Measurements from ENCODE around the gene CBX5. TPM values are rescaled to one million over a fixed set of nuclear protein-coding genes. Genes with fewer than 3 reads are reported as not detected.

CBX5 gene
- total and polyA plus RNA-seq, 10 of the 15 experiments (the other 5 are each of a cell fraction or from before 2014, with no cell fraction given): 46.7 to 138 (median 74.6) TPM

DNA sequence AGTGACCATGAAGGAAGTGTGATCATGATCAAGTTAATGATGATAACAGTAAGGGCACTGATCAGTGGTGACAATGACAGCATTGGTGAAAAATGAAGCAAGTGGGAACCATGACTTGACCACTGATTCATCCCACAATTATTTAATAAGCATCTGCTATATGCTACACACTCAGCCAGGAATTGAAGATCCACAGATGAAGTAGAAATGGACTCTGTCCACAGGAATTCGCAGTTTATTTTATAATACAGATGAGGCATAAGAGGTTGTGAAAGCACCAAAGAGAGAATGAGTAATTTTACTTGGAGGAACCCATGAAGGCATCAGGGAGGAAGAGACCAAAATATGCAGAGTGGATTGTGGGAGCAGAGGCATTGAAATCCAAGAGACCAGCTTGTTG lies 57.3 kb downstream of the CBX5 start (continued):
- TF ChIP-seq RFX5 (IDR thresholded peaks at IDR 0.05; ENCODE audit: low read depth, low read length) (no peak), NR2C2 (IDR thresholded peaks at IDR 0.05; ENCODE audit: borderline replicate concordance, control insufficient read depth, insufficient read length, low read depth) (no peak), SREBF2 (IDR thresholded peaks at IDR 0.05; ENCODE audit: low read length) (no peak), SIX5 (IDR thresholded peaks at IDR 0.05; ENCODE audit: low read depth, low read length, severe bottlenecking) (no peak)
- TF ChIP-seq, protein P1, sequence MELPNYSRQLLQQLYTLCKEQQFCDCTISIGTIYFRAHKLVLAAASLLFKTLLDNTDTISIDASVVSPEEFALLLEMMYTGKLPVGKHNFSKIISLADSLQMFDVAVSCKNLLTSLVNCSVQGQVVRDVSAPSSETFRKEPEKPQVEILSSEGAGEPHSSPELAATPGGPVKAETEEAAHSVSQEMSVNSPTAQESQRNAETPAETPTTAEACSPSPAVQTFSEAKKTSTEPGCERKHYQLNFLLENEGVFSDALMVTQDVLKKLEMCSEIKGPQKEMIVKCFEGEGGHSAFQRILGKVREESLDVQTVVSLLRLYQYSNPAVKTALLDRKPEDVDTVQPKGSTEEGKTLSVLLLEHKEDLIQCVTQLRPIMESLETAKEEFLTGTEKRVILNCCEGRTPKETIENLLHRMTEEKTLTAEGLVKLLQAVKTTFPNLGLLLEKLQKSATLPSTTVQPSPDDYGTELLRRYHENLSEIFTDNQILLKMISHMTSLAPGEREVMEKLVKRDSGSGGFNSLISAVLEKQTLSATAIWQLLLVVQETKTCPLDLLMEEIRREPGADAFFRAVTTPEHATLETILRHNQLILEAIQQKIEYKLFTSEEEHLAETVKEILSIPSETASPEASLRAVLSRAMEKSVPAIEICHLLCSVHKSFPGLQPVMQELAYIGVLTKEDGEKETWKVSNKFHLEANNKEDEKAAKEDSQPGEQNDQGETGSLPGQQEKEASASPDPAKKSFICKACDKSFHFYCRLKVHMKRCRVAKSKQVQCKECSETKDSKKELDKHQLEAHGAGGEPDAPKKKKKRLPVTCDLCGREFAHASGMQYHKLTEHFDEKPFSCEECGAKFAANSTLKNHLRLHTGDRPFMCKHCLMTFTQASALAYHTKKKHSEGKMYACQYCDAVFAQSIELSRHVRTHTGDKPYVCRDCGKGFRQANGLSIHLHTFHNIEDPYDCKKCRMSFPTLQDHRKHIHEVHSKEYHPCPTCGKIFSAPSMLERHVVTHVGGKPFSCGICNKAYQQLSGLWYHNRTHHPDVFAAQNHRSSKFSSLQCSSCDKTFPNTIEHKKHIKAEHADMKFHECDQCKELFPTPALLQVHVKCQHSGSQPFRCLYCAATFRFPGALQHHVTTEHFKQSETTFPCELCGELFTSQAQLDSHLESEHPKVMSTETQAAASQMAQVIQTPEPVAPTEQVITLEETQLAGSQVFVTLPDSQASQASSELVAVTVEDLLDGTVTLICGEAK (IDR thresholded peaks at IDR 0.05; ENCODE audit: borderline replicate concordance): no peak

DNA sequence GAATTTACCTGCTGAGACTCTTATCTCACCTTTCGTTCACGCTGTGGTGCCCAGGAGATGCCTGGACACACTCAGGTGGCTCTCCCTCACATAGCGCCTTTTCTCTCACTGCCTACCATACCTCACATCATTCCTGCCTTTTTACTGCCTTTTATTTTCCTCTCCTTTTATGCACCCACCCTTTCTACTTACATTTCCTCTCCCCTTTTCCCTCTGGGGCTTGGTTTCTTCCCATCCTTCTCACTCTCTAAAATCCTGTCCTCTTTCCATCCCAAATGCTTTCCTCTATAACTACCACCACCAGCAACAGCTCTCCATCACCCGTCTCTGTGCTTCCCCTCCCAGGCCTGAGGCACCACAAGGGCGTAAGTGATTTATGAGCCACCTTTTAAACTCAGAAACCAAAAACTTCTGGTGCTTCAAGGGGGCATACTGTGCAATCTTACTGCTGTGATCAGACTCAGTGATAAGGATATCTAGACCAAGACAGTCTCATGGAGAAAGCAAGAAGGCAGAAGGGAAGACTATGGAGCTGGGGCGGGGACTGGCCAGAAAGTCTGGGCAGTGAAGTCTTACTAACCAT lies 58.4 kb downstream of the CBX5 start:
- SMC1A ChIA-PET (ENCODE audit: uncharacterized antibody, unreplicated experiment): interaction anchor here (0.7 to 3.3 kb wide), 9 partner anchors 8 to 158 kb away, joined by 3 to 12 read pairs (median 7); no protein-coding TSS in a partner anchor
- CTCF ChIA-PET: interaction anchor here (0.6 to 5.5 kb wide), 21 partner anchors 14 to 252 kb away, joined by 3 to 83 read pairs (median 4); partner anchors contain the start of genes GTSF1 and HOXC4

More for the DNA sequence above, 58.4 kb downstream of the CBX5 start:
- Histone ChIP-seq H3K79me2 (ENCODE audit: control insufficient read depth, insufficient read depth, low read length) (no peaks in the 10 kb centered on the region), H3K36me3 (ENCODE audit: control insufficient read depth in 2 of 2, insufficient read depth in 2 of 2, low read length in 1 of 2) (no peaks in the 10 kb centered on the region), H3K27me3 (replicated peaks in 1 of 2; ENCODE audit: control insufficient read depth in 2 of 2, insufficient read depth in 2 of 2, low read length in 1 of 2) (peaks cover 0 to 1% of the 10 kb centered on the region in 2 experiments; a peak in 1 of 4 replicates), H3K27ac (ENCODE audit: control insufficient read depth, insufficient read depth) (no peak overlapping the region), H3K9me3 (replicated peaks; ENCODE audit: control insufficient read depth, insufficient read depth, low read length) (no peaks in the 10 kb centered on the region), H2AFZ (ENCODE audit: control insufficient read depth, low read depth, low read length) (no peak overlapping the region), H3K4me1 (ENCODE audit: control insufficient read depth, insufficient read depth, low read length) (peaks cover 16% of the 10 kb centered on the region), H3K4me2 (ENCODE audit: control insufficient read depth, insufficient read depth) (no peak overlapping the region), H3K9ac (ENCODE audit: control insufficient read depth, insufficient read depth, low read length) (no peak overlapping the region), H3K4me3 (no peak overlapping the region), H4K20me1 (ENCODE audit: control insufficient read depth, insufficient read depth) (no peaks in the 10 kb centered on the region)
- ATAC-seq: no peak
- WGBS (ENCODE audit: insufficient coverage, insufficient replicate concordance, low lambda C conversion rate, missing lambda C conversion rate): 32% methylated on average over 6 of the region's 6 CpGs
- in situ Hi-C loops (cut with MboI): no loop called here
- RAD21 ChIA-PET (ENCODE audit: unreplicated experiment): interaction anchor here (0.6 to 3.7 kb wide), 12 partner anchors 30 to 172 kb away, joined by 3 to 18 read pairs (median 4); partner anchors contain the start of genes CBX5 and COPZ1
- DNase-seq (ENCODE audit: low read depth, low spot score): no peak
- TF ChIP-seq, protein P2, sequence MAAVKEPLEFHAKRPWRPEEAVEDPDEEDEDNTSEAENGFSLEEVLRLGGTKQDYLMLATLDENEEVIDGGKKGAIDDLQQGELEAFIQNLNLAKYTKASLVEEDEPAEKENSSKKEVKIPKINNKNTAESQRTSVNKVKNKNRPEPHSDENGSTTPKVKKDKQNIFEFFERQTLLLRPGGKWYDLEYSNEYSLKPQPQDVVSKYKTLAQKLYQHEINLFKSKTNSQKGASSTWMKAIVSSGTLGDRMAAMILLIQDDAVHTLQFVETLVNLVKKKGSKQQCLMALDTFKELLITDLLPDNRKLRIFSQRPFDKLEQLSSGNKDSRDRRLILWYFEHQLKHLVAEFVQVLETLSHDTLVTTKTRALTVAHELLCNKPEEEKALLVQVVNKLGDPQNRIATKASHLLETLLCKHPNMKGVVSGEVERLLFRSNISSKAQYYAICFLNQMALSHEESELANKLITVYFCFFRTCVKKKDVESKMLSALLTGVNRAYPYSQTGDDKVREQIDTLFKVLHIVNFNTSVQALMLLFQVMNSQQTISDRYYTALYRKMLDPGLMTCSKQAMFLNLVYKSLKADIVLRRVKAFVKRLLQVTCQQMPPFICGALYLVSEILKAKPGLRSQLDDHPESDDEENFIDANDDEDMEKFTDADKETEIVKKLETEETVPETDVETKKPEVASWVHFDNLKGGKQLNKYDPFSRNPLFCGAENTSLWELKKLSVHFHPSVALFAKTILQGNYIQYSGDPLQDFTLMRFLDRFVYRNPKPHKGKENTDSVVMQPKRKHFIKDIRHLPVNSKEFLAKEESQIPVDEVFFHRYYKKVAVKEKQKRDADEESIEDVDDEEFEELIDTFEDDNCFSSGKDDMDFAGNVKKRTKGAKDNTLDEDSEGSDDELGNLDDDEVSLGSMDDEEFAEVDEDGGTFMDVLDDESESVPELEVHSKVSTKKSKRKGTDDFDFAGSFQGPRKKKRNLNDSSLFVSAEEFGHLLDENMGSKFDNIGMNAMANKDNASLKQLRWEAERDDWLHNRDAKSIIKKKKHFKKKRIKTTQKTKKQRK (IDR thresholded peaks at IDR 0.05; ENCODE audit: low read depth, low read length): no peak
- TF ChIP-seq IKZF1 (conservative IDR thresholded peaks at IDR 0.05): 0 out of 2 replicates have a peak, but pooled peaks have one; percentile 8
- TF ChIP-seq, protein P3, sequence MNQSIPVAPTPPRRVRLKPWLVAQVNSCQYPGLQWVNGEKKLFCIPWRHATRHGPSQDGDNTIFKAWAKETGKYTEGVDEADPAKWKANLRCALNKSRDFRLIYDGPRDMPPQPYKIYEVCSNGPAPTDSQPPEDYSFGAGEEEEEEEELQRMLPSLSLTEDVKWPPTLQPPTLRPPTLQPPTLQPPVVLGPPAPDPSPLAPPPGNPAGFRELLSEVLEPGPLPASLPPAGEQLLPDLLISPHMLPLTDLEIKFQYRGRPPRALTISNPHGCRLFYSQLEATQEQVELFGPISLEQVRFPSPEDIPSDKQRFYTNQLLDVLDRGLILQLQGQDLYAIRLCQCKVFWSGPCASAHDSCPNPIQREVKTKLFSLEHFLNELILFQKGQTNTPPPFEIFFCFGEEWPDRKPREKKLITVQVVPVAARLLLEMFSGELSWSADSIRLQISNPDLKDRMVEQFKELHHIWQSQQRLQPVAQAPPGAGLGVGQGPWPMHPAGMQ (IDR thresholded peaks at IDR 0.05; ENCODE audit: borderline replicate concordance): no peak
- no peak for TF ChIP-seq TCF12 (IDR thresholded peaks at IDR 0.05; ENCODE audit: low read depth, low read length)
- POLR2A ChIA-PET: interaction anchor here (1.0 kb wide), 1 partner anchor 59 kb away, joined by 3 read pairs; the partner anchor contains the start of genes CBX5 and HNRNPA1
- intact Hi-C loops (cut with micrococcal nuclease; ENCODE audit: unreplicated experiment): loop anchor here (2.0 kb wide), 2 partner anchors 59 to 137 kb away; partner anchors contain the start of genes CBX5 and HNRNPA1
- FAIRE-seq: no peak
- BruUV-seq (replicated peaks): no TSS peak

Data from GM12878 (cell line).